Activated gamma-delta T cell treated with Interleukin-2 at 50 U/mL for 16 hours (primary cell): ENCODE data around the gene TCIRG1.

Experiments used
- DNase-seq: peaks from one replicate; pipeline ENCODE4 v3.0.0-alpha.2; 2020

The TCIRG1 gene

DNA sequence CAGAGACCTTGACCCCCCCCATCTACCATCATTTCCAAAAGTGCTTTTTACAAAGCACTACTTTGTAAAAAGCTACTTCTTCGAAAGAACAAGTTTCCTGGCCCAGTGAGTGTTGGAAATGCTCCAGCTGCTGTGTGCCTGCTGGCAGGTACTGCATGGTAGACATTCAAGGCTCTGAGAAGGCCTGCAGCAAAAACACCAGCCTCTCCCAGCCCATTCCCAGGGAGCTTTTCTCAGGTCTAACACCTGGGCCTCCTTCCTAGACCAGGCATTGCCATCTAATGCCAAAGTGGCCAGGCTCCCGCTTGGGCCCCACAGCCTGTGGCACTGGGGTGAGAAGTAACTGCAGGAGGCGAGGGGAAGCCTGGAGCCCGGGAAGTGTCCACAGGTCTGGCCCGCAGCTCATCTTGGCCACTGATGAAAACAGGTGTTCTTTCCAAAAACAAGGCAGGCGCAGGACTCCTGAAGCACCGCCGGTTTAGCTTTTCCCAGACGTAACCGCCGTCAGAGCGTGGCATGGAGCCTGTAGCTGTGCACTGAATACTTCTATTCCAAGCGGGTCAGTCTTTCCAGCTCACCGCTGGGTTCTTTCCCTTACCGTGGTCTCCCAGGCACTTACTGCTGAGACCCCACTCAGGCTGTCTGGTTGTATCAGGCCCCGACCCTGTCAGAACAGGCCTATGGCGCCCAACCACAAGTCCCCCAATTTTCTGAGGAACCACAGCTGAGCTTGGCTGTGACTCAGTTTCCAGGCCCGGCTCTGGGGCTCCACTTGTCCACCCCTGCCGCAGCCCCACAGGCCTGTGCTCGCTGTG, 1.2 kb upstream of the TCIRG1 start:
- DNase-seq = no peak

DNA sequence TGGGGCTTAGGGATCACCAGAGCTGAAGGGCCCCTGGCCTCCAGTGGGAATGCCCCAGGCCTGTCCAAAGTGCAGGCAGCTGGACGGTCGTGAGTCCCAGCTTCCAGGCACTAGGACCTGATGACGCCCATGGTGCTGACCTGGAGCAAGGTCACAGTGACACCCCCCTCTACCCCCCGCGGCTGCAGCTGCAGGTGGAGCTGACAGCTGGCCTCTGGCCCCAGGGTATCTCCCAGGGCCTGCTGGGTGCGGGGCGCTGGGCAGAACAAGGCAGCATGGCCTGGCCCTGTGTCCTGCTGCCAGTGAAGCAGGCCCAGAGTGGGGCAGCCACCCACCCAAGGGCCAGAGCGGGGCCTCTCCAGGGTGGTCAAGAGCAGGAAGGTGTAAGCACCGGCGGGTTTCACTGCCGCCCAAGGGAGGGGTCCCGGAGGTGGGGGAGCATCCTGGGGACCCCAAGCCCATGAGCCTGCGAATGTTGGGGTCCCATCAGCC, 553 bp upstream of the TCIRG1 start:
- DNase-seq = no peak

GRCh38 chr11:68039526-68040086, 781 bp downstream of the TCIRG1 start:
- no peak for DNase-seq

GRCh38 chr11:68040101-68040956, 1.5 kb downstream of the TCIRG1 start:
- peak; percentile 32 for DNase-seq

GRCh38 chr11:68040957-68041591, 2.2 kb downstream of the TCIRG1 start:
- no peak for DNase-seq

DNA sequence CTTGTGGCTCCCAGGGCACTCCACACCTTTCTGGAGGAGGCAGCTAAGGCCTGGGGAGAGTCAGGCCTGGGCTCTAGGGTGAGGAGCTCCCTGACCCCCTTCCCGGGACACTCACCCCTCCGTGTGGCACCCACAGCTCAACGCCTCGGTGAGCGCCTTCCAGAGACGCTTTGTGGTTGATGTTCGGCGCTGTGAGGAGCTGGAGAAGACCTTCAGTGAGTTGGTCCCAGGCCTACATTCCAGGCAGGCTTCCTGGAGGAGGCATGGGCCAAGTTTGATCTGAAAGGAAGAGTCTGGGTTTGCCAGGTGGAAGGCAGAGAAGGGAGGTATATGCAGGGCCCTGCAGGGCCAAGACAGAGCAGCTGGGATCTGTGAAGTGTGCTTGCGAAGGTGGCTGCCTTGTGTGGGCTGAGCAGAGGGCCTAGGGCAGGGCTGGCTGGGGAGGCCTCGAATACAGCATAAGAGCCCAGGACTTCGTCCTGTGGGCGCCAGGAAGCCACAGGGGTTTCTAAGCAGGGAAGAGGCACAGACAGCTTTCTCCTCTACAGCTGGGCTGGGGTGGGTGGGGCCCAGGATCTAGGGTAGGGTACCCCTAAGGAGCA, 2.9 kb downstream of the TCIRG1 start:
- DNase-seq = no peak

- no peak for DNase-seq
These were observed 3.6 kb downstream of the TCIRG1 start for GRCh38 chr11:68042219-68043028.

DNA sequence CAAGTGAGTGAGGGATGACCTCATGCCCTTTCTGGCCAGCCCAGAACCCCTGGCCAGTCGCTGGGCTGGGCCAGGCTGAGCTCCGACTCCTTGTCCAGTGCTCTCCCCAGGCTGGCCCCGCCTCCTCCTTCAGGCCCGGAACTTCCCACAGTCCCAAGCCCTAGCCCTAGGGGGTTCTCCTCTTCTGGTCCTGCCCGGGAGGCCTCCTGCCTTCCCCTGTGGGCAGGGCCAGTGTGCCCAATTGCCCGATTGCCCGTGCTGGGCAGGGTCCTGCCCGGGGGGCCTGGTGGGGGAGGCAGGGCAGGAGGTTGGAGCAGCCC, 4.2 kb downstream of the TCIRG1 start:
- no peak for DNase-seq

- DNase-seq = no peak
These were observed 4.7 kb downstream of the TCIRG1 start for GRCh38 chr11:68043349-68044144.

DNA sequence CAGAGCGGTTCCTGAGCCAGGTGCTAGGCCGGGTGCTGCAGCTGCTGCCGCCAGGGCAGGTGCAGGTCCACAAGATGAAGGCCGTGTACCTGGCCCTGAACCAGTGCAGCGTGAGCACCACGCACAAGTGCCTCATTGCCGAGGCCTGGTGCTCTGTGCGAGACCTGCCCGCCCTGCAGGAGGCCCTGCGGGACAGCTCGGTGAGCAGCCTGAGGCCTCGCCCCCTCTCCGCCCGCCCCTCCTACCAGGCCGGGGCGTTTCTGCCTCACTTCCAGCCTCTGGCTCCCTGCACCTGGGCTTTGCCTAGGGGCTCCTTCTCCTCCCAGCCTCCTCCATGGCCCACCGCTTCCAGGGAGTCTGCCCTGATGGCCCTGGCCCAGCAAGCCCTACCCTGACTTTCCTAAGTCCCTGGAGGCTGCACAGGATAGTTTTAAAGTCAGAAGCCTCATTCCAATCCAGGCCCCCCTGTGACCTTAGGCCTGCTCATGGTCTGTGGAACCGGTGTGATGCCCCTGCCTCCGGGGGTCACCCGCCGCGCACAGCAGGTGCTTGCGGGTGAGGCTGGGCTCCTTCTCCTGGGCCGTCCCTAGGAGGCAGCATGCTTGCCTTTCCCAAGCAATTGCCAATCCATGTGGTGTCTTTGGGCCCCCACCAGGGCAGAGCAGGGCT, 5.5 kb downstream of the TCIRG1 start:
- DNase-seq = no peak

DNA sequence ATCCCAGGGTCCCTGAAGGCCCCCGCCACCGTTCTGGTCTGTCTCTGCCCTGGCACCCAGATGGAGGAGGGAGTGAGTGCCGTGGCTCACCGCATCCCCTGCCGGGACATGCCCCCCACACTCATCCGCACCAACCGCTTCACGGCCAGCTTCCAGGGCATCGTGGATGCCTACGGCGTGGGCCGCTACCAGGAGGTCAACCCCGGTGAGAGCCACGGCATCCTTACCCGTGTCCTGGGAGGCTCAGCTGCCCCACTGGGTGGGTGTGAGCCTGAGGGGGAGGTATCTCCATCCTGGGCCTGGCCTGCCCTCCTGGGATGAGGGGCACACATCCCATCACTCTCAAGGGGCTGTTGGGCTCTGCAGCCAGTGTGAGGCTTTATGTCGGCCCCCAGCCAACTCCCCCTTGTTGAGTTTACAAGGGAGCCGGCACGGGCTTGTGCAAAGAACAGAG, 6.1 kb downstream of the TCIRG1 start:
- DNase-seq = no peak

GRCh38 chr11:68047437-68048290, 8.8 kb downstream of the TCIRG1 start:
- DNase-seq = no peak

DNA sequence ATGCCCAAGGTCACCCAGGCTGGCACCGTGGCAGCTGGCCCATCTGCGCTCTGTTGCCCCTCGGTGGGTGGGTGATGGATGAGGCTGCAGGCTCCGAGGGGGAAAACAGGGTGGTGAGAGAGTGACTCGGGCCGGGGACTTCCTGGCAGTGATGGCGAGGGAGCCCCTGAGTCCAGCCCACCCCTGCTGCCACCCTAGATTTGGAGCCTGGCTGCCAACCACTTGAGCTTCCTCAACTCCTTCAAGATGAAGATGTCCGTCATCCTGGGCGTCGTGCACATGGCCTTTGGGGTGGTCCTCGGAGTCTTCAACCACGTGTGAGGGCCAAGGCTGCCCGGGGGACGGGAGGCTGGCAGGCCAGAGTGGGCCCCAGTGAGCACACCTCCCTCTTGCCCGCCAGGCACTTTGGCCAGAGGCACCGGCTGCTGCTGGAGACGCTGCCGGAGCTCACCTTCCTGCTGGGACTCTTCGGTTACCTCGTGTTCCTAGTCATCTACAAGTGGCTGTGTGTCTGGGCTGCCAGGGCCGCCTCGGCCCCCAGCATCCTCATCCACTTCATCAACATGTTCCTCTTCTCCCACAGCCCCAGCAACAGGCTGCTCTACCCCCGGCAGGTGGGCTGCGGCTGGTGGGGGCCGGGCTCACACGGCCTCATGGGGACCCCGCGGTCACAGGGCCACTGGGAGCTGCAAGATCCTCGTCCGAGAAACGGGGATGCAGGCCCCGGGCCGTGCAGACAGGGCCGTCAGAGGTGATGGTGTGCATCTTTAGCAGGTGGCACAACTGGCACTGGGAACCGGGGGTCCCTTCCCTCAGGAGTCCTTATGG, 10.1 kb downstream of the TCIRG1 start:
- no peak for DNase-seq

DNA sequence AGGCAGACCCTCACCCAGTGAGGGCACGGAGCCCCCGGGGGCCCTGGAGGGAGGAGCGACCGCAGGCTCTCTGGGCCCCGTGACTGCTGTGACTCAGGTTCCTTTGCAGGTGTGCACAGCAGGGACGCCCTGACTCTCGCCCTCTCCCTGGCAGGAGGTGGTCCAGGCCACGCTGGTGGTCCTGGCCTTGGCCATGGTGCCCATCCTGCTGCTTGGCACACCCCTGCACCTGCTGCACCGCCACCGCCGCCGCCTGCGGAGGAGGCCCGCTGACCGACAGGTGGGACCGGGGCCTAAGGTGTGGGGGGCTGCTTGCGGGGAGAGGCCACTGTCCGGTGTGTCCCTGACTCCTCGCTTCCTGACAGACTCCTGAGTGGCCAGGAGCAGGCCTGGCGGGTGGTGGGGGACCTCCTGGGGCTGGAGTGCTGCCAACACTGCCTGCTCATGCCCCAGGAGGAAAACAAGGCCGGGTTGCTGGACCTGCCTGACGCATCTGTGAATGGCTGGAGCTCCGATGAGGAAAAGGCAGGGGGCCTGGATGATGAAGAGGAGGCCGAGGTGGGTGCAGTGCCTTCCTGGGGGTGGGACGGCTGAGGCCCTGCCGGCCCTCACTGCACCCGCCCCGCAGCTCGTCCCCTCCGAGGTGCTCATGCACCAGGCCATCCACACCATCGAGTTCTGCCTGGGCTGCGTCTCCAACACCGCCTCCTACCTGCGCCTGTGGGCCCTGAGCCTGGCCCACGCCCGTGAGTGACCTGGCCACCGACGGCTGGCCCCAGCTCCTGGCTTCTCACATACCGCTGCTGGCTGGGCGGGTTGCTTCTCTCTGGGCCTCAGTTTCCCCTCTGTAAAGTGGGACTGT, 10.9 kb downstream of the TCIRG1 start:
- no peak for DNase-seq

- no peak for DNase-seq
These were observed 11.6 kb downstream of the TCIRG1 start for GRCh38 chr11:68050371-68050841.

DNA sequence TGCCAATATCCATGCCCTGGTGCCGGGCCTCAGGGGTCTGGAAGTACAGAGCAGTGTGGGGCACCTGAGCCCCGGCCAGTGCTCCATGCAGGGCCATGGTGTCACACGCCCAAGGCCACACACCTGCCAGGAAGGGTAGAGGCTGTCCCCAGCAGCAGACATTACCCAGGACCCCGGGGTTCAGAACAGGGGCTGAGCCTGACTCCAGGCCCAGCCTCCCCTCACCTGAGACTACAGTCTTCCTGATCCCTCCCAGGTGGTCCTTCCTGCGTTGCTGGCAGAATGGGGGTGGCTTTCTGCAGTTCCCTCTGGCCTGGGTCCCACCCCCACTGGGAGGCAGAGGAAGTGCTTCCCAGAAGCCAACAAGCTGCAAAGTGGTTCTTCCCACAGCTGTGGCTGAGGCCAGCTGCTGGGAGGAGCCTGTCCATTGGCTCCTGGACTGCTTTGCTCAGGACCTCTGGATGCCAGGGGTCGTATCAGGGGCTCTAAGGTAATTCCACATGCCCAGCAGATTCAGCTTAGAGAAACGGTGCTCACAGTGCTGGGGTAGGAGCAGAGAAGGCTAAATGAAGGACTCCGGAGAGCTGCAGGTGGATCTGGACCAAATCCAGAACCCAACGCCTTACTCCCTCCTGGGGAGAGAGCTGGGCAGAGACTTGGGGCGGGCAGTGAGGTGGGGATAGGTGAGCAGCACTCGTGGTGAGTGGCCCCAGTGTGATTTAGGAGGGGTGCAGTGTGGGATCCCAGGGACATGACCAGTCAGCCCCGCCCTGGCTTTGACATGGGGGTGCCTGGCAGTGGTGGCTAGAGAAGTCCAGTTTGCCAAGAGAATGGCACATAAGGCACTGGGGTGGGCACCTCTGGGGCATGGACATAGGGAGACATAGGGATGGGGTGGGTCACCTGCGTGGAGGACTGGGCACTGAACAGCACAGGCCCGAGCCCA, 12.6 kb downstream of the TCIRG1 start:
- DNase-seq = no peak
